HFF-Myc (cell line): ENCODE measurements around the gene RNLS.

Source experiments
- DNase-seq: peaks from one replicate; pipeline ENCODE4 v3.0.0-alpha.2; 2011; ENCODE audit warnings: low read depth; ENCODE audit errors: extremely low read depth
- H3K4me3 ChIP-seq: replicated peaks from 2 replicates; pipeline ENCODE4 v1.5.1; 2011; ENCODE audit warnings: low read depth, mild to moderate bottlenecking, control low read depth, low read length
- CTCF ChIP-seq: IDR thresholded peaks from 2 replicates; pipeline ENCODE4 v1.5.1; 2012; ENCODE audit warnings: mild to moderate bottlenecking, low read depth, low read length, control low read depth; ENCODE audit errors: missing control alignments

The RNLS gene

GRCh38 chr10:88474884-88475844 lies 108.0 kb downstream of the RNLS start:
- no peak for DNase-seq
- H3K4me3 ChIP-seq = no peak overlapping the region
- no peak for TF ChIP-seq CTCF

DNA sequence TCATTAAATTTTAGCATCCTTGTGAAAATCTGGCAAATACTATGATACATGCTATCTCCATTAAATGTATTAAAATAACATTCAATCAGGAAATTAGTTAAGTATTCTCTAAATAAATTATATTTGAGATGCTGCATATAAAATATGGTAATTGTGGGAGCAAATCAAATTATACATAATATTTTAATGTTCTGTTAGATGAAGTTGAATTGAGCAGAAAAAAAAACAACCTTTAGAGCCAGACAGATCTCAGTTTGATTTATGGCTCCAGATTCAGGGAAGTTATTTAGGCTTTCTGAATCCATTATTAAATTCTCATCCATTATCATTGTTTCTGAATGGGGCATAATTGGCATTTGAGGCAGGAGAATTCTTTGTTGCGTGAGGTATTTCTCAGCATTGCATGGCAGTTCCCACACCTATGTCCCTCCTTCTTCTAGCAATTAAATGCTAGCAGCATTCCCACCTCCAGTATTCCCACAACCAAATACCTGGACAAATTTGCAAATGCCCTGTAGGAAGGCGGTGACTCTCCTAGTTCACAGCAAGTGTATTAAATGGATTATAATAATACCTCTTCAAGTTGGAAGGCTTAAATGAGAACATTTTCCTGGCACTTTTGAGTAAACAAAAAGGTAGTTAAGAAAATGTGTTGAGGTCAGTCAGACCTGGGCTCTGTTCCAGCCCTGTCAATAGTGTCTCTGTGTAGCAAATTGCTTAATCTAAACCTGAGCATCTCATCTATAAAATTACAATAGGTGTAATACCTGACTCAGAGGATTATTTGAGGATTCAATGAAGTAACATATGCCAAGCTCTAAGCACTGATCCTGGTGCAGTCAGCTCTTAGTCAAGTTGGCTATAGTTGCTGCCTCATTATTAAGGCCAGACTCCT lies 108.9 kb downstream of the RNLS start:
- no peak for DNase-seq
- no peak for TF ChIP-seq CTCF
- H3K4me3 ChIP-seq = no peak overlapping the region

GRCh38 chr10:88472540-88472939 lies 110.6 kb downstream of the RNLS start:
- DNase-seq = no peak
- H3K4me3 ChIP-seq = no peak overlapping the region
- no peak for TF ChIP-seq CTCF

GRCh38 chr10:88471899-88472298 lies 111.2 kb downstream of the RNLS start:
- no peak for DNase-seq
- no peak for TF ChIP-seq CTCF
- H3K4me3 ChIP-seq = no peak overlapping the region

DNA sequence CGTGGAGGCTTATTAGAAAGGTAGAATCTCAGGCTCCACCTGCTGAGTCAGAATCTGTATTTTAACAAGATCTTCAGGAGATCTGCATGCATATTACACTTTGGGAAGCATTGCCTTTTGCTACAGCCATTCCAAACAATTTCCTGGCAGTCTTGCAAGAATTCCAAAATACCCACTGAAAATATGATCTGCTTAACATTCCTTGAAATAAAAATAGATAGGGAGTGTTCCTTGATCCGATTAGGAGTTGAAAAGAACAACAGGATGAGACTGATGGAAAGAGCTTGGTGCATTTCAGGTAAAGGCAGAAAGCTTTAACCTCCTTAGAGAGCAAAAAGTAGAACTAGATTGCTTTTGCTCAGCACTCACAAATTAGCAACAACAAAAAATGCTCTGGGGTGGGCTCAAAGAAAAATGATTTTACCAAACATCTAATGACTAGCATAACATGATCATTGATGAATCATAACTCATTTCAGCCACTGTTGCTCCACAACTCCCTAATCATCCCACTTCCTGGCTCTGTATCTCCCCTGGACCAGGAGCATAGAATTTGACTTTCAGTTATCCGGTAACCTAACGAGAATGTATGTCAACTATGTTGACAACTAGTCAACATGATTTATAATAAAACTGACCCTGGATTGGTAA lies 115.2 kb downstream of the RNLS start:
- no peak for TF ChIP-seq CTCF
- H3K4me3 ChIP-seq = no peak overlapping the region
- DNase-seq = no peak

DNA sequence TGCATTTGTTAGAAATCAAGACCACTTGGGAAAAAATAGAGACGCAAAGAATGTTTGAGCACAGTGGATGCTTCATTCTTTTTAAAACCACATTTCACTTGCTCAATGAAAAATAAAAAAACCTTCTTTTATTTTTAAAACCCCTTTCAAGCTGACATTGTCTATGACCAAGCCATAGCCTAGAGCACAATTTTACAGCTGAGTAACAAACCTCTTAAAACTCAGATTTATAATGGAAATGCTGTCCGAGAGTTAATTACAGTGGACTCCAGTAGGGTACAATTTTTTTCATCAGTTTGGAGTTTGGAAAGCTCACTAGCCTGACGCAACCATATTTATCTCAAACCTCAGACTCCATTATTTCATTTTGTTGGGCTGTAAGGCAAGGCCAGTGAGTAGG lies 116.3 kb downstream of the RNLS start:
- TF ChIP-seq CTCF = no peak
- no peak for DNase-seq
- H3K4me3 ChIP-seq = no peak overlapping the region
